ENCODE results near the gene CGB2. TPM values are rescaled to one million over a fixed set of nuclear protein-coding genes. Genes with fewer than 3 reads are reported as not detected.

CGB2 gene
- total and polyA plus RNA-seq, 2 donors (not counting 1 experiment from before 2014, with no cell fraction given), result not detected

- CTCF ChIA-PET, result interaction anchor here (1.5 kb wide), 1 partner anchor 12 kb away, joined by 5 read pairs; no protein-coding TSS in a partner anchor
- DNase-seq (no peak), ATAC-seq (ENCODE audit: low read depth) (no peak)
- WGBS (ENCODE audit: insufficient coverage), result 70% methylated on average over 9 of the region's 9 CpGs
- Mint-ChIP-seq H3K4me3 (peak overlapping the region; percentile 29), H3K27ac (no peak overlapping the region), H3K9me3 (ENCODE audit: insufficient read depth) (no peaks in the 10 kb centered on the region), H3K27me3 (peaks cover 28% of the 10 kb centered on the region), H3K4me1 (peaks cover 22% of the 10 kb centered on the region)
- Histone ChIP-seq H3K4me1 (ENCODE audit: control insufficient read depth in 2 of 2, insufficient read depth in 2 of 2, low read length in 2 of 2) (peaks cover 17 to 28% of the 10 kb centered on the region in 2 donors), H3K4me2 (replicated peaks; ENCODE audit: low read depth, low read length, poor library complexity, severe bottlenecking) (no peak overlapping the region), H3K9me3 (ENCODE audit: control extremely low read depth in 1 of 3, control insufficient read depth in 2 of 3, insufficient read depth in 1 of 3, low read length in 2 of 3) (peaks cover 0 to 27% (median 0%) of the 10 kb centered on the region in 3 donors), H3K9ac (ENCODE audit: low read length) (no peak overlapping the region), H3K27ac (ENCODE audit: low read length in 2 of 2) (no peak overlapping the region), H3K36me3 (replicated peaks in 1 of 2; ENCODE audit: control extremely low read depth in 1 of 2, control insufficient read depth in 1 of 2, extremely low read depth in 1 of 2, insufficient read depth in 2 of 2, low read length in 1 of 2) (no peaks in the 10 kb centered on the region), H2AFZ (ENCODE audit: insufficient read depth, low read depth, low read length, poor library complexity, severe bottlenecking) (no peak overlapping the region), H3K79me2 (ENCODE audit: control insufficient read depth, insufficient read depth, low read length) (no peaks in the 10 kb centered on the region), H4K20me1 (ENCODE audit: control insufficient read depth, insufficient read depth, low read length, poor library complexity, severe bottlenecking) (no peaks in the 10 kb centered on the region), H3K4me3 (ENCODE audit: control extremely low read depth in 1 of 5, extremely low read depth in 1 of 5, insufficient read depth in 1 of 5, low read depth in 2 of 5, low read length in 4 of 5) (no peak overlapping the region), H3K27me3 (replicated peaks in 1 of 4; ENCODE audit: control extremely low read depth in 1 of 4, control insufficient read depth in 3 of 4, insufficient read depth in 4 of 4, low read length in 3 of 4) (peaks cover 0 to 65% (median 25%) of the 10 kb centered on the region in 4 experiments)
- intact Hi-C loops (cut with micrococcal nuclease), result no loop called here
- TF ChIP-seq EZH2 (IDR thresholded peaks at IDR 0.05; ENCODE audit: borderline replicate concordance, insufficient read depth, low read depth, low read length, poor library complexity, severe bottlenecking) (no peak), CTCF (IDR thresholded peaks at IDR 0.05) (no peak)
- POLR2A ChIA-PET, result interaction anchor here (0.6 kb wide), 1 partner anchor 54 kb away, joined by 3 read pairs; no protein-coding TSS in a partner anchor
These were observed 27.4 kb downstream of the CGB2 start for GRCh38 chr19:49059053-49059452.

- CTCF ChIA-PET, result interaction anchor here (0.5 to 0.9 kb wide), 5 partner anchors 19 to 656 kb away, joined by 3 to 5 read pairs (median 3); no protein-coding TSS in a partner anchor
These were observed 29.3 kb downstream of the CGB2 start for GRCh38 chr19:49061000-49061399.

More at GRCh38 chr19:49061000-49061399, 29.3 kb downstream of the CGB2 start:
- no peak overlapping the region for H3K4me2 ChIP-seq (replicated peaks; ENCODE audit: low read depth, low read length, poor library complexity, severe bottlenecking)
- H2AFZ ChIP-seq (ENCODE audit: insufficient read depth, low read depth, low read length, poor library complexity, severe bottlenecking), result no peak overlapping the region
- H3K4me1 Mint-ChIP-seq, result peaks cover 20% of the 10 kb centered on the region
- H3K4me3 Mint-ChIP-seq, result no peak overlapping the region
- TF ChIP-seq EZH2 (IDR thresholded peaks at IDR 0.05; ENCODE audit: borderline replicate concordance, insufficient read depth, low read depth, low read length, poor library complexity, severe bottlenecking) (no peak), CTCF (IDR thresholded peaks at IDR 0.05) (no peak)
- no peak overlapping the region for H3K4me3 ChIP-seq (ENCODE audit: control extremely low read depth in 1 of 5, extremely low read depth in 1 of 5, insufficient read depth in 1 of 5, low read depth in 2 of 5, low read length in 4 of 5)
- H3K27ac Mint-ChIP-seq, result peak overlapping the region; percentile 23
- POLR2A ChIA-PET, result no interaction called here
- peaks cover 21 to 22% of the 10 kb centered on the region in 2 donors for H3K4me1 ChIP-seq (ENCODE audit: control insufficient read depth in 2 of 2, insufficient read depth in 2 of 2, low read length in 2 of 2)
- no peaks in the 10 kb centered on the region for H4K20me1 ChIP-seq (ENCODE audit: control insufficient read depth, insufficient read depth, low read length, poor library complexity, severe bottlenecking)
- H3K36me3 ChIP-seq (replicated peaks in 1 of 2; ENCODE audit: control extremely low read depth in 1 of 2, control insufficient read depth in 1 of 2, extremely low read depth in 1 of 2, insufficient read depth in 2 of 2, low read length in 1 of 2), result no peaks in the 10 kb centered on the region
- H3K27me3 ChIP-seq (replicated peaks in 1 of 4; ENCODE audit: control extremely low read depth in 1 of 4, control insufficient read depth in 3 of 4, insufficient read depth in 4 of 4, low read length in 3 of 4), result peaks cover 0 to 68% (median 30%) of the 10 kb centered on the region in 4 experiments
- peaks cover 36% of the 10 kb centered on the region for H3K27me3 Mint-ChIP-seq
- H3K9me3 ChIP-seq (ENCODE audit: control extremely low read depth in 1 of 3, control insufficient read depth in 2 of 3, insufficient read depth in 1 of 3, low read length in 2 of 3), result peaks cover 0 to 27% (median 0%) of the 10 kb centered on the region in 3 donors
- no peaks in the 10 kb centered on the region for H3K79me2 ChIP-seq (ENCODE audit: control insufficient read depth, insufficient read depth, low read length)
- intact Hi-C loops (cut with micrococcal nuclease), result no loop called here
- H3K9ac ChIP-seq (ENCODE audit: low read length), result no peak overlapping the region
- H3K27ac ChIP-seq (ENCODE audit: low read length in 2 of 2), result no peak overlapping the region
- H3K9me3 Mint-ChIP-seq (ENCODE audit: insufficient read depth), result no peaks in the 10 kb centered on the region
- 100% methylated on average over 2 of the region's 2 CpGs for WGBS (ENCODE audit: insufficient coverage)
- DNase-seq (no peak), ATAC-seq (ENCODE audit: low read depth) (no peak)

Measured in B cell (primary cell).